IgD-negative memory B cell (primary cell): ENCODE data around the gene ARHGEF25. TPM values are rescaled to one million over a fixed set of nuclear protein-coding genes. Genes with fewer than 3 reads are reported as not detected.
"Not testable (repeated sequence)": the region's sequence is repeated elsewhere in the genome, so short reads cannot be mapped to it uniquely, and the experiment has no call there.

Experiments
- H3K27ac Mint-ChIP-seq, 3 donors: one replicate each; pipeline ENCODE4 v1.8.0; 2020 to 2022; ENCODE audit warnings: mild to moderate bottlenecking in 3 of 3, mixed read lengths in 3 of 3, moderate library complexity in 1 of 3
- H3K27me3 Mint-ChIP-seq: one replicate; pipeline ENCODE4 v1.8.0; 2021; ENCODE audit warnings: mixed read lengths
- H3K36me3 Mint-ChIP-seq: one replicate; pipeline ENCODE4 v1.8.0; 2020; ENCODE audit warnings: mild to moderate bottlenecking, mixed read lengths
- H3K4me1 Mint-ChIP-seq, 3 donors: one replicate each; pipeline ENCODE4 v1.8.0; 2020 to 2022; ENCODE audit warnings: mixed read lengths in 3 of 3, mild to moderate bottlenecking in 1 of 3
- H3K4me3 Mint-ChIP-seq, 4 donors: one replicate each; pipeline ENCODE4 v1.8.0; 2020 to 2022; ENCODE audit warnings: mild to moderate bottlenecking in 4 of 4, mixed read lengths in 4 of 4, moderate library complexity in 3 of 4
- H3K9me3 Mint-ChIP-seq, 3 donors: one replicate each; pipeline ENCODE4 v1.8.0; 2020 to 2021; ENCODE audit warnings: mixed read lengths in 3 of 3, mild to moderate bottlenecking in 1 of 3
- polyA plus RNA-seq: library from polyadenylated mRNA; unstranded; fragments of 300-500 nt; fragmentation: Illumina TruSeq; gene quantifications from one replicate; pipeline ENCODE4 v1.2.3, GENCODE V29; 2021

ARHGEF25 gene
- not detected for polyA plus RNA-seq

DNA sequence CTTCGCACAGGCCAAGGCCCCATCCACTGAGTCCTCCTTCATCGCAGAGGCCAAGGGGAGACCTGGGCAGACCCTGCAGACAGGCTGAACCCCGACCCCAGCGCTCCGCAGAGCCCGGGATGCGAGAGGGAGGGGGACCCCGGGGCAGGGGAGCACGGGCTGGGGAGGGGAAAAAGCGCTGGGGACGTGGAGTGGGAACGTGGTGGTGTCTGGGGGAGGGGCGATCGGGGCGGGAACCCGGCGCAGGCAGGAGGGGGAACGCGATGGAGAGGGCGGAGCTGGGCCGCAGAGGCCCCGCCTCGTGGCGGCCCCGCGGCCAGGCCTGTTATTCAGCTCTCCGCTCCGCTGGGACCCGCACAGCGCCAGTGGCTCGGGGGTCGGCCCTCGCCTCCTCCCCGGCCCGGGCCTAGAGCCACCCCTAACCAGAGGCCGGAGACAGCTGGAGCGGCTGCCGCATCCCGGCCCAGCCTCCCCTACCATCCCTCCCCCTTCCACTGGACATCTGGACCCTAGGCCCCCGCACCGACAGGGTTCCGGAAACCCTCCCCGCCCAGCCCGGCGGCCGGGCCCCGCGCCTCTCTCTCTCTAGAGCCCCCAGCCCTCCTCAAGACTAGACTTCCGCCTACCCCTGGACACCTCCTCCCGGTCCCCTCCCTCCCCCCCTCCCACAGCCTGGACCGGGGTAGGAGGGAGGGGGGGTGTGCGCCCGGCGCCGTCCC lies at the start of gene ARHGEF25:
Gene ARHGEF25, plus strand, starts transcription at position 328 of the 719 bp plus-strand sequence. CDS start 460 bp downstream, outside the sequence.
- H3K27ac Mint-ChIP-seq, result peak within 1 kb of the TSS in 1 of 3 donors; percentile 10
- H3K4me1 Mint-ChIP-seq, result peaks cover 25 to 32% (median 29%) of the 10 kb centered on the region in 3 donors
- no peaks in the 10 kb centered on the region for H3K9me3 Mint-ChIP-seq
- H3K4me3 Mint-ChIP-seq, result peak within 1 kb of the TSS; percentile 41 to 85 (median 68)
- peaks cover 26% of the 10 kb centered on the region for H3K27me3 Mint-ChIP-seq
- no peaks in the 10 kb centered on the region for H3K36me3 Mint-ChIP-seq

DNA sequence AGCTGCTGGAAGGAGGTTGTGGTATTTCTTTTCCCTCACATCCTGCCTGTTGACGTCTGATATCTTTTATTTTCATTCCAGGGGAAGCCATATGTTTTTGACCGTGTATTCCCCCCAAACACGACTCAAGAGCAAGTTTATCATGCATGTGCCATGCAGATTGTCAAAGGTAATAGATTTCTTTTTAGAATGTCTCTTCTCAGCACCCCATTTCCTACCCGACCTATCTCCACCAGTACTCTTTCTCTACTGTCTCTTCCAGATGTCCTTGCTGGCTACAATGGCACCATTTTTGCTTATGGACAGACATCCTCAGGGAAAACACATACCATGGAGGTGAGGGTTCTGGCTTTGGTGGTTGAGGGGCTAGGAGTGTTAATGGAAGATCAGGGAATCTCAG lies 47.9 kb upstream of the ARHGEF25 start:
- H3K4me1 Mint-ChIP-seq, result no peaks in the 10 kb centered on the region
- H3K4me3 Mint-ChIP-seq, result no peak overlapping the region
- H3K27me3 Mint-ChIP-seq, result peaks cover 6% of the 10 kb centered on the region
- no peaks in the 10 kb centered on the region for H3K36me3 Mint-ChIP-seq
- H3K9me3 Mint-ChIP-seq, result no peaks in the 10 kb centered on the region
- no peak overlapping the region for H3K27ac Mint-ChIP-seq

- H3K4me3 Mint-ChIP-seq, result no peak overlapping the region
- H3K27ac Mint-ChIP-seq, result no peak overlapping the region
- peaks cover 6% of the 10 kb centered on the region for H3K27me3 Mint-ChIP-seq
- no peaks in the 10 kb centered on the region for H3K9me3 Mint-ChIP-seq
- H3K36me3 Mint-ChIP-seq, result peaks cover under 1% of the 10 kb centered on the region
- H3K4me1 Mint-ChIP-seq, result peaks cover 0 to 1% (median under 1%) of the 10 kb centered on the region in 3 donors
Measured at GRCh38 chr12:57564178-57564740, 47.0 kb upstream of the ARHGEF25 start.

- Mint-ChIP-seq H3K9me3 (no peaks in the 10 kb centered on the region), H3K27me3 (peaks cover 6% of the 10 kb centered on the region), H3K4me3 (no peak overlapping the region), H3K36me3 (peaks cover 5% of the 10 kb centered on the region), H3K4me1 (peaks cover 0 to 2% (median 1%) of the 10 kb centered on the region in 3 donors), H3K27ac (no peak overlapping the region)
Measured at GRCh38 chr12:57568838-57569237, 42.4 kb upstream of the ARHGEF25 start.

DNA sequence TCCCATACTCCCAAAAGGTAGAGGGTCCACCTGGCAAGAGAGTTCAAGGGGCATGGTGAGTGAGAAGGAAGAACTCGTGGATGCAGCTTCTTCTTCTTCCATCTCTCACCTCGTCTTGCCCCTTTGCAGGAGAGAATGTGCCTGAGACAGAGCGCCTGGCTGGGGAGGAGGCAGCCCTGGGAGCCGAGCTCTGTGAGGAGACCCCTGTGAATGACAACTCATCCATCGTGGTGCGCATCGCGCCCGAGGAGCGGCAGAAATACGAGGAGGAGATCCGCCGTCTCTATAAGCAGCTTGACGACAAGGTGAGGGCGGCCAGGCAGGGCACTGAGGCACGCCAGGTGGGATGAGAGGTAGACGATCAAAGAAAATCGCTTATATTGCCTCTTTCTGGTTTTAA lies 41.4 kb upstream of the ARHGEF25 start:
- Mint-ChIP-seq H3K27ac (peak overlapping the region in 1 of 3 donors; percentile 20), H3K36me3 (peaks cover 5% of the 10 kb centered on the region), H3K27me3 (peaks cover 3% of the 10 kb centered on the region), H3K9me3 (no peaks in the 10 kb centered on the region), H3K4me3 (no peak overlapping the region), H3K4me1 (peaks cover 0 to 2% (median 1%) of the 10 kb centered on the region in 3 donors)

DNA sequence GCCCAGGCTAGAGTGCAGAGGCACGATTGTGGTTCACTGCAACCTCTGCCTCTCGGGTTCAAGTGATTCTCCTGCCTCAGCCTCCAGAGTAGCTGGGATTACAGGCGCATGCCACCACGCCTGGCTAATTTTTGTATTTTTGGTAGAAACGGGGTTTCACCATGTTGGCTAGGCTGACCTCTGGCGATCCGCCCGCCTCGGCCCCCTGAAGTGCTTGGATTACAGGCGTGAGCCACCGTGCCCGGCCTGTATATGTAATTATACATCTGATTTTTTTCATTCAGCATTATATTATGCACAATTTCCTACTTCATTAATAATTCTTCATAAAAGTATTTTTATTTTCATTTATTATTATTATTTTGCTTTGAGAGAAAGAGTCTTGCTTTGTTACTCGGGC lies 40.8 kb upstream of the ARHGEF25 start:
- not testable (repeated sequence) for H3K27me3 Mint-ChIP-seq, H3K9me3 Mint-ChIP-seq, H3K4me1 Mint-ChIP-seq, H3K4me3 Mint-ChIP-seq, H3K27ac Mint-ChIP-seq, H3K36me3 Mint-ChIP-seq

- Mint-ChIP-seq H3K27me3 (peaks cover 1% of the 10 kb centered on the region), H3K4me1 (peaks cover 0 to 2% (median 1%) of the 10 kb centered on the region in 3 donors), H3K36me3 (peaks cover 5% of the 10 kb centered on the region), H3K9me3 (no peaks in the 10 kb centered on the region), H3K4me3 (no peak overlapping the region), H3K27ac (no peak overlapping the region)
Measured at GRCh38 chr12:57571926-57572762, 39.1 kb upstream of the ARHGEF25 start.

GRCh38 chr12:57574795-57575194 lies 36.4 kb upstream of the ARHGEF25 start:
- H3K27ac Mint-ChIP-seq, result no peak overlapping the region
- no peaks in the 10 kb centered on the region for H3K27me3 Mint-ChIP-seq
- H3K4me1 Mint-ChIP-seq, result no peaks in the 10 kb centered on the region
- peaks cover 4% of the 10 kb centered on the region for H3K36me3 Mint-ChIP-seq
- H3K4me3 Mint-ChIP-seq, result no peak overlapping the region
- H3K9me3 Mint-ChIP-seq, result no peaks in the 10 kb centered on the region

GRCh38 chr12:57575771-57576612 lies 35.2 kb upstream of the ARHGEF25 start:
- no peaks in the 10 kb centered on the region for H3K27me3 Mint-ChIP-seq
- H3K4me1 Mint-ChIP-seq, result no peaks in the 10 kb centered on the region
- no peak overlapping the region for H3K27ac Mint-ChIP-seq
- peaks cover 4% of the 10 kb centered on the region for H3K36me3 Mint-ChIP-seq
- no peaks in the 10 kb centered on the region for H3K9me3 Mint-ChIP-seq
- no peak overlapping the region for H3K4me3 Mint-ChIP-seq

DNA sequence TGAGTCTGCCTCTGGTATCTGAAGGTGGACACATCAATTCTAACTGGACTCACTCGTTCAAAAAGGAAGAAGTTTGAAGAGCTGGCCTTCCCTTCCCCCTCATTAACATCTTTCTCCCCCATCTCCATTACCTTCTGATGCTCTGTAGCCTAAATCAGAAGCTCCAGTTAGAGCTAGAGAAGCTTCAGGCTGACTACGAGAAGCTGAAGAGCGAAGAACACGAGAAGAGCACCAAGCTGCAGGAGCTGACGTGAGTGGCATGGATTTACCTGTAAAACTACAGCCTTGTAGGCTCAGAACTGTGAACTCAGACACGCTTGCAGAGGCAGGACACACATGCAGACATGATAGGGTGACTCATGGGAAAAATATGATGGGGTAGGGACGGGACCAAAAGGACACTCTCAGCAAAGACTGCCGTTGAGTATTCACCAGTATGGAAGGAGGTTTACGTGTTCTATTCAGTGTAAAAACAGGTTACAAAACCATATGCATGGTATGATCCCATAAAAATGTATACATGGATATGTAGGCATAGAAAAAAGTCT lies 34.5 kb upstream of the ARHGEF25 start:
- Mint-ChIP-seq H3K4me3 (no peak overlapping the region), H3K27me3 (no peaks in the 10 kb centered on the region), H3K27ac (no peak overlapping the region), H3K9me3 (no peaks in the 10 kb centered on the region), H3K4me1 (no peaks in the 10 kb centered on the region), H3K36me3 (peaks cover 4% of the 10 kb centered on the region)

- peaks cover 5% of the 10 kb centered on the region for H3K27me3 Mint-ChIP-seq
- H3K36me3 Mint-ChIP-seq, result peaks cover 2% of the 10 kb centered on the region
- no peak overlapping the region for H3K4me3 Mint-ChIP-seq
- H3K4me1 Mint-ChIP-seq, result peaks cover 0 to 2% (median 2%) of the 10 kb centered on the region in 3 donors
- no peaks in the 10 kb centered on the region for H3K9me3 Mint-ChIP-seq
- no peak overlapping the region for H3K27ac Mint-ChIP-seq
Measured at GRCh38 chr12:57577981-57578758, 33.1 kb upstream of the ARHGEF25 start.

DNA sequence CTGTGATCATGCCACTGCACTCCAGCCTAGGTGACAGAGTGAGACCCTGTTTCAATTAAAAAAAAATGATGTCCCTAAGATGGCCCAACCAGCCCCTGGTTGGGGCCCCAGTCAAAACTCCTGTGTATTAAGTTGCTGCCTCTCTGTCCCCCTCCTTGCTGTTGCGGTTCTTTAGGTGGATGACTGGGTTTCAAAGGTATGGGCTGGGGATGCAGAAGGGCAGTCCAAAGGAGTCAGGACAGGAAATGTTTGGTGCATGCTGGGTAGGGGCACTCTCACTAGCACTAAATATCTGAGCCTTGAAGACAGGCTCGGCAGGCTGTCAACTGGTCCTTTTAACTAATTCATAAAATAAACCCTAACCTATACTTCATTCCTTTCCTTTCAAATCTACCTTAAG lies 32.2 kb upstream of the ARHGEF25 start:
- Mint-ChIP-seq H3K4me3 (no peak overlapping the region), H3K9me3 (no peaks in the 10 kb centered on the region), H3K27me3 (peaks cover 9% of the 10 kb centered on the region), H3K27ac (no peak overlapping the region), H3K36me3 (peaks cover 2% of the 10 kb centered on the region), H3K4me1 (peaks cover 0 to 5% (median 2%) of the 10 kb centered on the region in 3 donors)

DNA sequence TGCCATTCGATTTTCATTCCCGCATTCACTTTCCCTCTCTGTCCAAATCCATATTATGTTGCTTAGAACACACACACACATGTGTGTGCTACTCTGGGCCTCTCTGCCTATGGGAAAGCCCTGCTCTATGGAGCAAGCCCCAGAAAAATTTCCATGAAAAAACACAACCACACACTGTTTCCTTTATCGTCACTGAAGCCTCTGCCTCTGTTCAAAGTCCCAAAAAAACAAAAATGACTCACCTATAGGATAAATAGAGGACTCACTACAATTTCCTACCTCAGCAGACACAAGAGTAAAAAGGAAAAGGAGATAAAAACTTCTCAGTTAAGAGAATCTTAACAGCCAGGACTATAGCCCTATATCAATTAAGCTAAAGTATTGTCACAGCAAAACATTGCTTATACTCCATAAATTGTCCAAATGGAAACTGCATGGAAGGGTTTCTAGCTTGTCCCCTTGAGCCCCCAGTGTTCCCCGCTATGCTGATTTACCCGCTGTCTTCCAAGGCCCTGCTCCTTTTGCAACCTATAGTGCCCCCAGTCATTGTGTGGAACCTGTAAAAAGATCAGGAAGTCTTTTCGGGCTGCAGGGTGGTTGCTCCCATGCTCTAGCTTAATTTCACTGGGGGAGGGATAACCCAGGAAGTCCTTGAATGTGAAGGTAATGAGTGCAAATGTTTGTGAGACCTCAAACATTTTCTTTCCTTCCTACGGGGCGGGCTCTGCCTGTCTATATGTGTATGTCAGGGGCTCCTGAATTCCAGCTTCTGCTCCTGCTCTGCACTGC lies 31.4 kb upstream of the ARHGEF25 start:
- Mint-ChIP-seq H3K4me1 (peaks cover 0 to 5% (median 2%) of the 10 kb centered on the region in 3 donors), H3K36me3 (peaks cover 2% of the 10 kb centered on the region), H3K27me3 (peaks cover 12% of the 10 kb centered on the region), H3K9me3 (no peaks in the 10 kb centered on the region), H3K27ac (no peak overlapping the region), H3K4me3 (no peak overlapping the region)
